ENCODE data around the gene CRYZL1. TPM values are rescaled to one million over a fixed set of nuclear protein-coding genes. Genes with fewer than 3 reads are reported as not detected.

CRYZL1 gene
- total and polyA plus RNA-seq, 2 donors (not counting 1 experiment from before 2014, with no cell fraction given): 30.6 to 60.6 TPM

DNA sequence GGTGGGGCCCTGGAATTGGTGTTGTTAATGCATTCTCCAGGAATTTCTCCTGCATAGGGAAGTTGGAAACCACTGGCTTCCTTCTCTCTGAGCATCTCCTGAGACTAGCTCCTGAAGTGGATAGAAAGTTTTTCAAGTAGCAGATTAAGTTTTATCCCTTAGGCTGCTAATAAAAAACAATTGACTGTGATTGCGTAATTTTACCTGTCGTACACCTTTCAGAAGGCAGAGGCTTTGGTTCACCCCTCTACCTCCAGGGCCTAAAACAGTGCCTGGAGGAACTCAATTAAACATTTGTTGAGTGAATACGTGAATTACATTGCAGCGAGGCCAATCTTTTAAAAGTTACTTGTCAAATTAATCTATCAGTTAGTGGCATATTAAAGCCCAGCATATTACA is 4.2 kb upstream of the CRYZL1 start:
- ATAC-seq (ENCODE audit: low read depth) (no peak), DNase-seq (no peak)
- Histone ChIP-seq H3K9me3 (ENCODE audit: control extremely low read depth in 1 of 3, control insufficient read depth in 2 of 3, insufficient read depth in 1 of 3, low read length in 2 of 3) (no peaks in the 10 kb centered on the region), H2AFZ (ENCODE audit: insufficient read depth, low read depth, low read length, poor library complexity, severe bottlenecking) (no peak overlapping the region), H4K20me1 (ENCODE audit: control insufficient read depth, insufficient read depth, low read length, poor library complexity, severe bottlenecking) (no peaks in the 10 kb centered on the region), H3K27ac (ENCODE audit: low read length in 2 of 2) (no peak overlapping the region), H3K4me1 (ENCODE audit: control insufficient read depth in 2 of 2, insufficient read depth in 2 of 2, low read length in 2 of 2) (peaks cover 13 to 14% of the 10 kb centered on the region in 2 donors), H3K9ac (ENCODE audit: low read length) (no peak overlapping the region), H3K27me3 (replicated peaks in 1 of 4; ENCODE audit: control extremely low read depth in 1 of 4, control insufficient read depth in 3 of 4, insufficient read depth in 4 of 4, low read length in 3 of 4) (peaks cover 0 to 27% (median 19%) of the 10 kb centered on the region in 4 experiments), H3K4me2 (replicated peaks; ENCODE audit: low read depth, low read length, poor library complexity, severe bottlenecking) (no peak overlapping the region), H3K79me2 (ENCODE audit: control insufficient read depth, insufficient read depth, low read length) (peaks cover 4% of the 10 kb centered on the region), H3K4me3 (ENCODE audit: control extremely low read depth in 1 of 5, extremely low read depth in 1 of 5, insufficient read depth in 1 of 5, low read depth in 2 of 5, low read length in 4 of 5) (no peak overlapping the region), H3K36me3 (replicated peaks in 1 of 2; ENCODE audit: control extremely low read depth in 1 of 2, control insufficient read depth in 1 of 2, extremely low read depth in 1 of 2, insufficient read depth in 2 of 2, low read length in 1 of 2) (no peaks in the 10 kb centered on the region)
- Mint-ChIP-seq H3K4me3 (no peak overlapping the region), H3K27ac (no peak overlapping the region), H3K4me1 (peaks cover 16% of the 10 kb centered on the region), H3K9me3 (ENCODE audit: insufficient read depth) (no peaks in the 10 kb centered on the region), H3K27me3 (peaks cover 30% of the 10 kb centered on the region)
- TF ChIP-seq EZH2 (IDR thresholded peaks at IDR 0.05; ENCODE audit: borderline replicate concordance, insufficient read depth, low read depth, low read length, poor library complexity, severe bottlenecking): no peak
- TF ChIP-seq, protein P1, sequence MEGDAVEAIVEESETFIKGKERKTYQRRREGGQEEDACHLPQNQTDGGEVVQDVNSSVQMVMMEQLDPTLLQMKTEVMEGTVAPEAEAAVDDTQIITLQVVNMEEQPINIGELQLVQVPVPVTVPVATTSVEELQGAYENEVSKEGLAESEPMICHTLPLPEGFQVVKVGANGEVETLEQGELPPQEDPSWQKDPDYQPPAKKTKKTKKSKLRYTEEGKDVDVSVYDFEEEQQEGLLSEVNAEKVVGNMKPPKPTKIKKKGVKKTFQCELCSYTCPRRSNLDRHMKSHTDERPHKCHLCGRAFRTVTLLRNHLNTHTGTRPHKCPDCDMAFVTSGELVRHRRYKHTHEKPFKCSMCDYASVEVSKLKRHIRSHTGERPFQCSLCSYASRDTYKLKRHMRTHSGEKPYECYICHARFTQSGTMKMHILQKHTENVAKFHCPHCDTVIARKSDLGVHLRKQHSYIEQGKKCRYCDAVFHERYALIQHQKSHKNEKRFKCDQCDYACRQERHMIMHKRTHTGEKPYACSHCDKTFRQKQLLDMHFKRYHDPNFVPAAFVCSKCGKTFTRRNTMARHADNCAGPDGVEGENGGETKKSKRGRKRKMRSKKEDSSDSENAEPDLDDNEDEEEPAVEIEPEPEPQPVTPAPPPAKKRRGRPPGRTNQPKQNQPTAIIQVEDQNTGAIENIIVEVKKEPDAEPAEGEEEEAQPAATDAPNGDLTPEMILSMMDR (IDR thresholded peaks at IDR 0.05): no peak
- POLR2A ChIA-PET: no interaction called here
- WGBS (ENCODE audit: insufficient coverage): no CpG with 5 or more reads among the region's 4 CpGs
- CTCF ChIA-PET: no interaction called here
- intact Hi-C loops (cut with micrococcal nuclease): no loop called here

DNA sequence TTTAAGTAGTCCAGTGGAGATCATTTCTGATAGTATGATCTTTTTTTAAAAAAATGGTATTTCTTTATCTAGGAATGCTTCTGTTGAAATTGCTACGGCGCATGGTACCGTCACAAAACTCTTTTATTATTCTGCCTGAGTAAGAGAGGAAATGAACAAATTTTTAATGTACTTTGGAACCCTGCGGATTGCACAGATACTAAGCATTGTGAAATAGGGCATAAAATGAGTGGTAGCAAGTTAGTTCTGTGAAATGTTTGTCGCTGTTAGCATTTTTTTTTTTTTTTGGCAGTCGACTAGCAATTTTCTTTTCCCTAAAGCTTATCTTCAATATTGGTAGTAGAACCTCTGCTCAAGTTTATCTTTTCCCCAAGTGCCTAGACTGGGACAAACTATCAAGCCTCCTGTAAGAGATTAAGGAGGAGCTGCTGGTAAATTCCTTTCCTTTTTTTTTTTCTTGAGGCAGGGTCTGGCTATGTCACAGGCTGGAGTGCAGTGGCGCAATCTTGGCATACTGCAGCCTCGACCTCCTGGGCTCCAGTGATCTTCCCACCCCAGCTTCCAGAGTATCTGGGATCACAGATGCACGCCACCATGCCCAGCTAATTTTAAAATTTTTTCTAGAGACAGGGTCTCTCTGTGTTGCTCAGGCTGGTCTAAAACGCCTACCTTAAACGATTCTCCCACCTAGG is 3.0 kb upstream of the CRYZL1 start:
- DNase-seq: no peak
- Mint-ChIP-seq H3K9me3 (ENCODE audit: insufficient read depth) (no peaks in the 10 kb centered on the region), H3K4me3 (no peak overlapping the region), H3K27me3 (peaks cover 27% of the 10 kb centered on the region), H3K27ac (no peak overlapping the region), H3K4me1 (peaks cover 20% of the 10 kb centered on the region)
- H3K4me1 ChIP-seq (ENCODE audit: control insufficient read depth in 2 of 2, insufficient read depth in 2 of 2, low read length in 2 of 2): peaks cover 16 to 20% of the 10 kb centered on the region in 2 donors
- H3K79me2 ChIP-seq (ENCODE audit: control insufficient read depth, insufficient read depth, low read length): peaks cover 15% of the 10 kb centered on the region
- H3K27me3 ChIP-seq (replicated peaks in 1 of 4; ENCODE audit: control extremely low read depth in 1 of 4, control insufficient read depth in 3 of 4, insufficient read depth in 4 of 4, low read length in 3 of 4): peaks cover 0 to 27% (median 19%) of the 10 kb centered on the region in 4 experiments
- H3K4me3 ChIP-seq (ENCODE audit: control extremely low read depth in 1 of 5, extremely low read depth in 1 of 5, insufficient read depth in 1 of 5, low read depth in 2 of 5, low read length in 4 of 5): no peak overlapping the region
- intact Hi-C loops (cut with micrococcal nuclease): loop anchor here (5.0 kb wide), 2 partner anchors 917 to 1367 kb away; partner anchors contain the start of genes MIS18A and SYNJ1
- H4K20me1 ChIP-seq (ENCODE audit: control insufficient read depth, insufficient read depth, low read length, poor library complexity, severe bottlenecking): no peaks in the 10 kb centered on the region
- ChIA-PET CTCF (interaction anchor here (0.5 to 1.9 kb wide), 2 partner anchors 39 to 455 kb away, joined by 3 to 6 read pairs; no protein-coding TSS in a partner anchor), POLR2A (interaction anchor here (0.7 kb wide), 1 partner anchor 99 kb away, joined by 5 read pairs; no protein-coding TSS in a partner anchor)
- no peaks in the 10 kb centered on the region for H3K36me3 ChIP-seq (replicated peaks in 1 of 2; ENCODE audit: control extremely low read depth in 1 of 2, control insufficient read depth in 1 of 2, extremely low read depth in 1 of 2, insufficient read depth in 2 of 2, low read length in 1 of 2)
- no peak overlapping the region for H3K4me2 ChIP-seq (replicated peaks; ENCODE audit: low read depth, low read length, poor library complexity, severe bottlenecking)
- no peak for TF ChIP-seq EZH2 (IDR thresholded peaks at IDR 0.05; ENCODE audit: borderline replicate concordance, insufficient read depth, low read depth, low read length, poor library complexity, severe bottlenecking)
- TF ChIP-seq, protein P1 (IDR thresholded peaks at IDR 0.05): no peak
- no peaks in the 10 kb centered on the region for H3K9me3 ChIP-seq (ENCODE audit: control extremely low read depth in 1 of 3, control insufficient read depth in 2 of 3, insufficient read depth in 1 of 3, low read length in 2 of 3)
- no peak overlapping the region for H3K9ac ChIP-seq (ENCODE audit: low read length)
- 96% methylated on average over 6 of the region's 11 CpGs for WGBS (ENCODE audit: insufficient coverage)
- no peak overlapping the region for H2AFZ ChIP-seq (ENCODE audit: insufficient read depth, low read depth, low read length, poor library complexity, severe bottlenecking)
- no peak for ATAC-seq (ENCODE audit: low read depth)
- H3K27ac ChIP-seq (ENCODE audit: low read length in 2 of 2): no peak overlapping the region

Data from B cell (primary cell).